ENCODE data around the gene IL19.

The IL19 gene

GRCh38 chr1:206771338-206771692 lies 742 bp downstream of the IL19 start:
- Histone ChIP-seq H3K27me3 (ENCODE audit: insufficient read depth, low read length) (0 out of 2 replicates have a peak, but pooled peaks cover 3% of the 10 kb centered on the region), H3K79me2 (ENCODE audit: insufficient read depth, low read length) (no peaks in the 10 kb centered on the region), H3K4me3 (ENCODE audit: low read depth, low read length, poor library complexity, severe bottlenecking) (no peak overlapping the region), H3K9ac (ENCODE audit: low read length) (no peak overlapping the region), H3F3A (ENCODE audit: insufficient read depth, low read length) (no peaks in the 10 kb centered on the region), H3K36me3 (ENCODE audit: insufficient read depth, low read length) (no peaks in the 10 kb centered on the region), H3K9me3 (ENCODE audit: low read length) (no peaks in the 10 kb centered on the region), H2AFZ (ENCODE audit: low read length) (no peak overlapping the region), H3K9me2 (ENCODE audit: low read depth, low read length) (no peaks in the 10 kb centered on the region), H3K4me1 (ENCODE audit: insufficient read depth, low read length, severe bottlenecking) (peaks cover 10% of the 10 kb centered on the region), H3K4me2 (ENCODE audit: low read length) (no peak overlapping the region), H3K27ac (ENCODE audit: low read depth, low read length, poor library complexity, severe bottlenecking) (no peak overlapping the region), H4K20me1 (ENCODE audit: insufficient read depth, low read length) (no peaks in the 10 kb centered on the region)
- TF ChIP-seq CTCF (IDR thresholded peaks at IDR 0.05; ENCODE audit: low read length) (no peak), EZH2 (IDR thresholded peaks at IDR 0.05; ENCODE audit: borderline replicate concordance, low read length) (no peak)

- Histone ChIP-seq H2AFZ (ENCODE audit: low read length) (no peak within 1 kb of the TSS), H3K27ac (ENCODE audit: low read depth, low read length, poor library complexity, severe bottlenecking) (no peak within 1 kb of the TSS), H3K9ac (ENCODE audit: low read length) (no peak within 1 kb of the TSS), H3K79me2 (ENCODE audit: insufficient read depth, low read length) (no peaks in the 10 kb centered on the region), H3K9me3 (ENCODE audit: low read length) (no peaks in the 10 kb centered on the region), H3K36me3 (ENCODE audit: insufficient read depth, low read length) (no peaks in the 10 kb centered on the region; the same call in 1 of the 2 replicates), H4K20me1 (ENCODE audit: insufficient read depth, low read length) (no peaks in the 10 kb centered on the region), H3K27me3 (ENCODE audit: insufficient read depth, low read length) (peaks cover 3% of the 10 kb centered on the region; the same call in 1 of the 2 replicates), H3F3A (ENCODE audit: insufficient read depth, low read length) (no peaks in the 10 kb centered on the region), H3K4me2 (ENCODE audit: low read length) (no peak within 1 kb of the TSS), H3K9me2 (ENCODE audit: low read depth, low read length) (no peaks in the 10 kb centered on the region), H3K4me3 (ENCODE audit: low read depth, low read length, poor library complexity, severe bottlenecking) (no peak within 1 kb of the TSS), H3K4me1 (ENCODE audit: insufficient read depth, low read length, severe bottlenecking) (peaks cover 7% of the 10 kb centered on the region)
- TF ChIP-seq EZH2 (IDR thresholded peaks at IDR 0.05; ENCODE audit: borderline replicate concordance, low read length), result no peak
- no peak for TF ChIP-seq CTCF (IDR thresholded peaks at IDR 0.05; ENCODE audit: low read length)
Measured at GRCh38 chr1:206772243-206772937, 1.8 kb downstream of the IL19 start, which contains the start of gene IL10. Gene IL10, minus strand, starts transcription at chr1:206772494. Its CDS starts 59 bp downstream, at chr1:206772435.

GRCh38 chr1:206774093-206774492 lies 3.5 kb downstream of the IL19 start:
- H3K4me3 ChIP-seq (ENCODE audit: low read depth, low read length, poor library complexity, severe bottlenecking), result no peak overlapping the region
- H3K27me3 ChIP-seq (ENCODE audit: insufficient read depth, low read length), result peaks cover 3% of the 10 kb centered on the region; the same call in 1 of the 2 replicates
- H3K9ac ChIP-seq (ENCODE audit: low read length), result no peak overlapping the region
- no peaks in the 10 kb centered on the region for H3F3A ChIP-seq (ENCODE audit: insufficient read depth, low read length)
- H3K79me2 ChIP-seq (ENCODE audit: insufficient read depth, low read length), result no peaks in the 10 kb centered on the region
- H3K4me1 ChIP-seq (ENCODE audit: insufficient read depth, low read length, severe bottlenecking), result peaks cover 15% of the 10 kb centered on the region
- no peaks in the 10 kb centered on the region for H3K9me2 ChIP-seq (ENCODE audit: low read depth, low read length)
- H3K27ac ChIP-seq (ENCODE audit: low read depth, low read length, poor library complexity, severe bottlenecking), result no peak overlapping the region
- no peaks in the 10 kb centered on the region for H4K20me1 ChIP-seq (ENCODE audit: insufficient read depth, low read length)
- TF ChIP-seq CTCF (IDR thresholded peaks at IDR 0.05; ENCODE audit: low read length), result no peak
- TF ChIP-seq EZH2 (IDR thresholded peaks at IDR 0.05; ENCODE audit: borderline replicate concordance, low read length), result no peak
- no peak overlapping the region for H2AFZ ChIP-seq (ENCODE audit: low read length)
- H3K36me3 ChIP-seq (ENCODE audit: insufficient read depth, low read length), result no peaks in the 10 kb centered on the region; the same call in 1 of the 2 replicates
- H3K4me2 ChIP-seq (ENCODE audit: low read length), result no peak overlapping the region
- no peaks in the 10 kb centered on the region for H3K9me3 ChIP-seq (ENCODE audit: low read length)
